T-helper 2 cell treated with Interferon-gamma antibody and Interleukin-4, amounts not matched to agents 5 μg/mL and 100 μg/mL, for 36 hours (primary cell): ENCODE measurements around the gene RUBCN.

Experiments
- DNase-seq: peaks from one replicate; pipeline ENCODE4 v3.0.0; 2021; ENCODE audit warnings: low spot score
- H3K27ac Mint-ChIP-seq: one replicate; pipeline ENCODE4 v1.8.0; 2021; ENCODE audit warnings: mild to moderate bottlenecking, mixed read lengths
- H3K27me3 Mint-ChIP-seq: one replicate; pipeline ENCODE4 v1.8.0; 2021; ENCODE audit warnings: low read depth, mixed read lengths
- H3K36me3 Mint-ChIP-seq: one replicate; pipeline ENCODE4 v1.8.0; 2021; ENCODE audit warnings: low read depth, mixed read lengths
- H3K4me1 Mint-ChIP-seq: one replicate; pipeline ENCODE4 v1.8.0; 2021; ENCODE audit warnings: low read depth, mixed read lengths
- H3K4me3 Mint-ChIP-seq: one replicate; pipeline ENCODE4 v1.8.0; 2022; ENCODE audit warnings: mild to moderate bottlenecking, moderate library complexity, mixed read lengths
- H3K9me3 Mint-ChIP-seq: one replicate; pipeline ENCODE4 v1.8.0; 2021; ENCODE audit warnings: mixed read lengths

The RUBCN gene

DNA sequence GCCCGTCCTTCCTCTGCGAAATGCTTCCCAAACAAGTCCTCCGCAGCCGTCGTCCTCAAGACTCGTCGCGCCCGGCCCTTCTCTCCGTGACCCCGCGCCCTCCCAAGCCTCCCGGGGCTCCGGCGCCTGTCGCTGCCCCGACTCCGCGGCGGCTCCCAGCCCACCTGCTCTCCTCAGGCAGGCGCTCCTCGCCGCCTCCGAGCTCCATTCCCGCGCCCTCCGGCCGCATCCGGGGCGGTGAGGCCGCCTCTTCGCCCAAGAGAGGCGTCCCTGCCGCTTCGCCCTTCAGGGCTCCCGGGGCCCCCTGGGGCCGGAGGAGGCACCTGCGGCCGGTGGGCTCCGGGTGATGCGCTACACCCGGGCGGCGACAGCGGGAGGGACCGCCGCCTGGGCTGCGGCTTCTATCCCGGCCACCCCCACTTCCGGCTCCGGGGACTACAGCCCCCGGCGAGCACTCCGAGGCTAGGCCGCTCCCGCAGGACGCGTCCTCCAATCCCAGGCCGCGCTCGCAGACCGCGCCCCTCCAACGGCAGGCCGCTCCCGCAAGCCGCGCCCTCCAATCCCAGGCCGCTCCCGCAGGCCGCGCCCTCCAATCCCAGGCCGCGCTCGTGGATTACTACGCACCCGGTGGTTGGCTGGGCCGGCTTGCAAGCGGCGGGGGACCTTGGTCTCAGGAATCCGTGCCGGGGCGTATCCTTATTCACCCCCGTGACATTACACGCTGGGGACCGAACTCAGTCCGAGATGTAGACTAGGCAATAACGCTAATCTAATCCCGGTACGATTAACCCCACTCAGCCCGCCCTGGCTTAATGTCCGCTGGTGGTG, at the start of gene RUBCN:
TSS of gene RUBCN (minus strand) at position 414 of the 828 bp plus-strand sequence. CDS start at position 229, 185 bp downstream.
- Mint-ChIP-seq H3K27me3 (no peaks in the 10 kb centered on the region), H3K36me3 (peaks cover 14% of the 10 kb centered on the region), H3K9me3 (no peaks in the 10 kb centered on the region), H3K27ac (peak within 1 kb of the TSS; percentile 85), H3K4me3 (peak within 1 kb of the TSS; percentile 92), H3K4me1 (peaks cover 20% of the 10 kb centered on the region)
- DNase-seq = peak; percentile 96

DNA sequence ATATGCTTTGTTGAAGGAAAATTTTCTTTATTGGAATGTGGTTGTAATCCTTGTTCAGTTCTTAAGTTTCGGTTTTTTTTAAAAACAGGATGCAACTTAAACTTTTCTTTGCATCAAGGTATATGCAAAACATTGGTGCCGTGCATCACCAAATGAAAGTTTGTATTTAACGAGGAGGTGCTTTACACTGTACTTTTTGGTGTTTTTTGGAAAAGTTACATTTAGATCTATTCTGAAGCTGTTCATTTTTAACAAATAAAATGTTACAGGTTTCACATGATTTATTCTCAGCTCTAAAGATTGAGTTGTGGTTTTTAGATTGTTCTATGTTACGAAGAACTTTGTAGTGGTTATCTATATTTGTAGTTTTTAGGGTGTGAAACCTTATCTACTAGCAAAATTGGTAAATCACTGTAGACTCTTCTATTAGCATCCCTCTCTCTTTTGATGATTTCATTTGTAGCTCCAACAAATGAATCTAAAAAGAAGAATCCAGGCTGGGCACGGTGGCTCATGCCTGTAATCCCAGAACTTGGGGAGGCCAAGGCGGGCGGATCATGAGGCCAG, 47.4 kb upstream of the RUBCN start:
- H3K27ac Mint-ChIP-seq = no peak overlapping the region
- H3K4me3 Mint-ChIP-seq = no peak overlapping the region
- H3K27me3 Mint-ChIP-seq = no peaks in the 10 kb centered on the region
- no peaks in the 10 kb centered on the region for H3K9me3 Mint-ChIP-seq
- no peak for DNase-seq
- H3K4me1 Mint-ChIP-seq = no peaks in the 10 kb centered on the region
- H3K36me3 Mint-ChIP-seq = peaks cover 27% of the 10 kb centered on the region

DNA sequence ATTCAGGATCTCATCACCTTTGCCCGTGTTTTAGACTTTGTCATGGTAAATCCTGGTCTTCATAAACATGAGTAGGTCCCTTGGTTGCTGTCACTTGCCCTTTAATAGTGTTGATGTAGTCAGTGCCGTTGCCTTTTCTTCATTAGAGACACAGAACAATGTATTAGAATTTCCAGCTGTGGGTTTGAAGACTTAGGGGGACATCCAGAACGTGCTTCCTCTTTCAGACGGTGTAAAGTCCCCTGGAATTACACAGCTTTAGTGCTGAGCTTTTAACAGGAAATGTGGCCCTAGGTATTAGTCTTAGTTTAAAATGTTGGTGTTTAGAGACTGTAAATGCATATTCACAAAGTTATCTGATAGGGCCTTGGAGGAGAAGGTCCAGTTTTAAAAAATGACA, 45.5 kb upstream of the RUBCN start:
- Mint-ChIP-seq H3K27ac (no peak overlapping the region), H3K27me3 (no peaks in the 10 kb centered on the region), H3K9me3 (no peaks in the 10 kb centered on the region), H3K4me3 (no peak overlapping the region), H3K36me3 (peaks cover 35% of the 10 kb centered on the region), H3K4me1 (no peaks in the 10 kb centered on the region)
- DNase-seq = no peak

- Mint-ChIP-seq H3K36me3 (peaks cover 42% of the 10 kb centered on the region), H3K9me3 (no peaks in the 10 kb centered on the region), H3K27ac (no peak overlapping the region), H3K4me3 (no peak overlapping the region), H3K4me1 (no peaks in the 10 kb centered on the region), H3K27me3 (no peaks in the 10 kb centered on the region)
- DNase-seq = no peak
Measured at GRCh38 chr3:197775317-197775716, 38.6 kb upstream of the RUBCN start.

DNA sequence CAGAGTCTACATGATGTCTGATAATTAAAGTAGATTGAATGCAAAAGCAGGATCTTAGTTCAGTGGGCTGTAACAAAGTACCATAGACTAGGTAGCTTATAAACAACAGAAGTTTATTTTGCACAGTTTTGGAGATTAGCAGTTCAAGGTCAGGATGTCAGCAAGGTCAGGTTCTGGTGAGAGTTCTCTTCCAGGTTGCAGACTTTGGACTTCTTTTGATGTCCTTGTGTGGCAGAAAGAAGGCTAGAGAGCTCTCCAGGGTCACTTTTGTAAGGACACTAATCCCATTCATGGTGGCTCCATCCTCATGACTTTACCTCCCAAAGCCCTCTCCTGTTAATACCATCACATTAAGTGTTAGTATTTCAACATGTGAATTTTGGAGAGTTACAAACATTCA, 25.1 kb upstream of the RUBCN start:
- no peak for DNase-seq
- Mint-ChIP-seq H3K4me1 (no peaks in the 10 kb centered on the region), H3K4me3 (no peak overlapping the region), H3K9me3 (no peaks in the 10 kb centered on the region), H3K27ac (no peak overlapping the region), H3K27me3 (no peaks in the 10 kb centered on the region), H3K36me3 (peaks cover 5% of the 10 kb centered on the region)

- H3K27ac Mint-ChIP-seq = no peak overlapping the region
- H3K4me1 Mint-ChIP-seq = peaks cover 9% of the 10 kb centered on the region
- H3K36me3 Mint-ChIP-seq = no peaks in the 10 kb centered on the region
- no peaks in the 10 kb centered on the region for H3K27me3 Mint-ChIP-seq
- DNase-seq = no peak
- no peak overlapping the region for H3K4me3 Mint-ChIP-seq
- H3K9me3 Mint-ChIP-seq = no peaks in the 10 kb centered on the region
Measured at GRCh38 chr3:197758512-197758911, 21.8 kb upstream of the RUBCN start.

- Mint-ChIP-seq H3K4me1 (peaks cover 24% of the 10 kb centered on the region), H3K27me3 (no peaks in the 10 kb centered on the region)
Measured at GRCh38 chr3:197756704-197757103, 20.0 kb upstream of the RUBCN start.

GRCh38 chr3:197753263-197753662, 16.6 kb upstream of the RUBCN start:
- no peaks in the 10 kb centered on the region for H3K9me3 Mint-ChIP-seq
- H3K4me3 Mint-ChIP-seq = peak overlapping the region; percentile 56
- no peak for DNase-seq
- H3K27ac Mint-ChIP-seq = no peak overlapping the region
- H3K27me3 Mint-ChIP-seq = no peaks in the 10 kb centered on the region
- no peaks in the 10 kb centered on the region for H3K36me3 Mint-ChIP-seq
- peaks cover 35% of the 10 kb centered on the region for H3K4me1 Mint-ChIP-seq

More at GRCh38 chr3:197756704-197757103, 20.0 kb upstream of the RUBCN start:
- H3K4me3 Mint-ChIP-seq = no peak overlapping the region
- no peaks in the 10 kb centered on the region for H3K36me3 Mint-ChIP-seq
- no peak for DNase-seq
- no peaks in the 10 kb centered on the region for H3K9me3 Mint-ChIP-seq
- H3K27ac Mint-ChIP-seq = no peak overlapping the region

DNA sequence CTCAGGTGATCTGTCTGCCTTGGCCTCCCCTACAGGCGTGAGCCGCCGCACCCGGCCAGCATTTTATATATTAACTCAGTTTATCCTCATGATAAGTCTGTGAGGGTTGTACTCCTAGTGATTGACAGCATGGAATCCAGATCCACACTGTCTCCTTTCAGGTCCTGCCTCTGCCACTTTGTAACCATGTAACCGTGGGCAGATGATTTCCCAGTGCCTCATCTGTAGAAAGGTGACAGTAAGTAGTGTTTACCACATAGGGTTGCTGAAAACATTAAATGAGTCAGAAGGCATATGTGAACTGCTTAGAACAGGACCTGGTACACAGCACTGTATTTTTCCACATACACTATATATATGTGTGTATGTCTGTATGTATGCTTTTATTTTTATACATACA, 15.4 kb upstream of the RUBCN start:
- no peaks in the 10 kb centered on the region for H3K9me3 Mint-ChIP-seq
- H3K27me3 Mint-ChIP-seq = no peaks in the 10 kb centered on the region
- H3K4me1 Mint-ChIP-seq = peaks cover 35% of the 10 kb centered on the region
- H3K4me3 Mint-ChIP-seq = peak overlapping the region; percentile 86
- H3K27ac Mint-ChIP-seq = no peak overlapping the region
- peak; percentile 65 for DNase-seq
- no peaks in the 10 kb centered on the region for H3K36me3 Mint-ChIP-seq

- no peaks in the 10 kb centered on the region for H3K27me3 Mint-ChIP-seq
- H3K27ac Mint-ChIP-seq = peak overlapping the region; percentile 82
- peaks cover 32% of the 10 kb centered on the region for H3K4me1 Mint-ChIP-seq
- H3K9me3 Mint-ChIP-seq = no peaks in the 10 kb centered on the region
- peak; percentile 23 for DNase-seq
- no peaks in the 10 kb centered on the region for H3K36me3 Mint-ChIP-seq
- peak overlapping the region; percentile 90 for H3K4me3 Mint-ChIP-seq
Measured at GRCh38 chr3:197750858-197751737, 14.4 kb upstream of the RUBCN start.

GRCh38 chr3:197750396-197750831, 13.7 kb upstream of the RUBCN start:
- Mint-ChIP-seq H3K36me3 (no peaks in the 10 kb centered on the region), H3K27me3 (no peaks in the 10 kb centered on the region), H3K4me3 (peak overlapping the region; percentile 90), H3K4me1 (peaks cover 30% of the 10 kb centered on the region), H3K9me3 (no peaks in the 10 kb centered on the region), H3K27ac (peak overlapping the region; percentile 82)
- DNase-seq = peak; percentile 64

DNA sequence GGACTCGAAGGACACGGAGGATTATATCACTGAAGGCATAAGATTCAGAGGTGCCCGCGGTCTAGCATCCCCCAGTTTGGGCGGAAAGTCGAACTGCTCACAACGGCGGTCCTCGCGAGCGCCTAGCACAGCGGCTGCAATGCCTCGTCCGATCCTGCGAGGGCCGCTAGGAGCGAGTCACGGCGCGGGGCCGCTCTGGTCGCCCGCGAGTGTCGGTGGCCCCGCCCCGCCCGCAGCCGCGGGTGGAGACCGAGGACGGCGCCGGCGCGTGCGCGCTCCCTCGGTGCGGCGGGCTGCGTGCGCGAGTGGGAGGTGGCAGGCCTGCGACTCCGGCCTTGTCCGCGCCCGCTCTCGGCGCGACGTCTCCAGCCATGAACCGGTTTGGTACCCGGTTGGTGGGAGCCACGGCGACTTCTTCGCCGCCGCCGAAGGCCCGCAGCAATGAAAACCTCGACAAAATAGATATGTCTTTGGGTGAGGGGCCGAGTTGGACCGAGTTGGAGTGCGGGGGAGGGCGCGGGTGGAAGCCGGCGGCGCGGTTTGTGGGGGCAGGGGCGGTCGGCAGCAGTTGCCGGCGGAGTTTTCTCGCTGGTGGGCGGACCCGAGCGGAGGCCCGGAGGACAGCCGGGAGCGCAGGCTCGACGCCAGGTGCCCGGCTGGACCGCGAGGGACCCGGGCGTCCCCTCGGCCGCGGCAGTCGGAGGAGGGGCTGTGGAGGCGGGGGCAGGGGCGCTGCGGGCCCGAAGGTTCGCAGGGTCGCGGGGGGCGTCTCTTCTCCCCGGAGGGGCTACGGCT, 13.1 kb upstream of the RUBCN start, which contains the start of gene FYTTD1:
TSS of gene FYTTD1 (plus strand) at position 283 of the 795 bp plus-strand sequence. CDS start at position 372, 89 bp downstream.
- Mint-ChIP-seq H3K27me3 (no peaks in the 10 kb centered on the region), H3K9me3 (no peaks in the 10 kb centered on the region), H3K4me3 (peak within 1 kb of the TSS; percentile 94), H3K4me1 (peaks cover 27% of the 10 kb centered on the region), H3K36me3 (no peaks in the 10 kb centered on the region), H3K27ac (peak within 1 kb of the TSS; percentile 91)
- DNase-seq = peak; percentile 90

DNA sequence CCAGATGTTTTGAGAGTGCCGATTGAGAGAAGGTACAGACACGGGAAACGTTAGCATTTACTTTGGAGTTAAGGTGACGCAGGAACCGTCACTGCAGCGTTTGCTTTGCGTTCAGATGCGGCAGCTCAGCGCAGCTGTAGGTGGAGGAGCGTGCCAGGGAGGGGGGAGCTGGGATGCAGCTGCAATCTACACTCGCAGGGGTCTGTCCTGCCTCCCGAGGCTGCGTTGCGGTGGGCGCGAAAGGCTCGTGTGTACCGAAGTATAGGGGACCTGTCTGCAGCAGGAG, 12.6 kb upstream of the RUBCN start:
- H3K36me3 Mint-ChIP-seq = no peaks in the 10 kb centered on the region
- peaks cover 4% of the 10 kb centered on the region for H3K9me3 Mint-ChIP-seq
- H3K27me3 Mint-ChIP-seq = no peaks in the 10 kb centered on the region
- peak overlapping the region; percentile 91 for H3K27ac Mint-ChIP-seq
- H3K4me1 Mint-ChIP-seq = peaks cover 27% of the 10 kb centered on the region
- no peak for DNase-seq
- peak overlapping the region; percentile 94 for H3K4me3 Mint-ChIP-seq
